Body of pancreas (tissue), 4 donors: ENCODE data around the gene TSPAN18. TPM values are rescaled to one million over a fixed set of nuclear protein-coding genes. Genes with fewer than 3 reads are reported as not detected.

Experiments
- ATAC-seq: fragments of 150-250 bp; one replicate; pipeline ENCODE4 v1.9.1; 2016
- DNase-seq, 4 donors: peaks; one replicate each; pipeline ENCODE4 v3.0.0-alpha.2; 2019
- H3K27ac ChIP-seq, 4 donors: fragments of 200-600 bp; sonication (generic); 1 replicate in 3 of 4; 2 replicates in 1 of 4; pipeline versions ENCODE4 v1.5.1 to v1.6.1; 2016 to 2019; ENCODE audit warnings: mild to moderate bottlenecking in 1 of 4, mixed read lengths in 1 of 4, moderate library complexity in 1 of 4
- H3K27me3 ChIP-seq, 2 donors: fragments of 200-600 bp; sonication (generic); one replicate each; pipeline ENCODE4 v1.6.0; 2016; ENCODE audit warnings: mild to moderate bottlenecking in 1 of 2
- H3K36me3 ChIP-seq, 2 donors: fragments of 200-600 bp; sonication (generic); replicated peaks in 1 of 2; 2 replicates each; pipeline ENCODE4 v1.5.1; 2016; ENCODE audit warnings: low read depth in 2 of 2; ENCODE audit not compliant: insufficient read depth in 1 of 2
- H3K4me1 ChIP-seq: fragments of 200-600 bp; sonication (generic); one replicate; pipeline ENCODE4 v1.6.0; 2016
- H3K4me3 ChIP-seq, 2 donors: fragments of 200-600 bp; sonication (generic); 1 replicate in 1 of 2; 2 replicates in 1 of 2; pipeline ENCODE4 v1.5.1; 2016 to 2019
- H3K9me3 ChIP-seq, 3 donors: fragments of 200-600 bp; sonication (generic); 1 replicate in 2 of 3; 2 replicates in 1 of 3; pipeline ENCODE4 v1.5.1; 2016
- POLR2A ChIP-seq, 3 donors: fragments of 450-650 bp; IDR thresholded peaks; one replicate each; pipeline ENCODE4 v1.6.1; 2016; ENCODE audit warnings: antibody characterized with exemption in 3 of 3, mild to moderate bottlenecking in 2 of 3
- WGBS, 2 donors: methylation state at CpG; one replicate each; pipeline ENCODE4 v1.1.5; 2017; 5-methylcytosine and 5-hydroxymethylcytosine counted together
- intact Hi-C: fragments of 100-400 bp; cut with DNase I; formaldehyde crosslinking; loops from one replicate; pipeline ENCODE4 v1.15.1; 2023
- total RNA-seq, 2 donors: library from RNA; depleted of rRNA; stranded (reverse); fragments of >200 nt; gene quantifications; one replicate each; pipeline ENCODE4 v1.1.0, GENCODE V29; 2016
- TF ChIP-seq, protein P1 (sequence below), 7 experiments: fragments of 450-650 bp in 4 of 7; fragments of 200-600 bp in 3 of 7; sonication (generic) in 3 of 7; IDR thresholded peaks; one replicate each; pipeline ENCODE4 v1.5.1; 2016 to 2019; ENCODE audit warnings: antibody characterized with exemption in 7 of 7

The TSPAN18 gene
- total RNA-seq, 2 donors from 2014 or later, result 2.1 to 3.0 TPM

DNA sequence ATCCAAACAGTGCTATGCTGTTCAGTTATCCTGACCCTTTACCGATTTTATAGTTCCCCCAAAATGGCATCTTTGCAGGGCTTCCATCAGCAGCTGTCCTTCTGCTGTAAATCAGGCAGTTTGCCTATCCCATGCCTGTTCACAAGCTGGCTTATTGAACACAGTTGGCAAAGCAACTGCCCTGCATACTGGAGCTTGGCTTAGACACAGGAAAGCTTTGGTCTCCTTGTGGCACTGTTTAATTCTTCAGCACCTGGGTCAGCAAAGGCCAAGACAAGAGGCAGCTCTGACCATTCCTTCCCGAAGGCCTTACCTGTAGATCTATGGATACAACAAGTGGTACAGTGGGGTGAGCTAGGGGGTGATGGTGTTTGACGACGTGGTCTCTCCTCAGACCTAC is 32.2 kb downstream of the TSPAN18 start:
- Histone ChIP-seq H3K36me3 (no peaks in the 10 kb centered on the region), H3K27ac (no peak overlapping the region), H3K9me3 (peaks cover 0 to 6% (median 0%) of the 10 kb centered on the region in 3 donors), H3K4me3 (no peak overlapping the region), H3K4me1 (no peaks in the 10 kb centered on the region), H3K27me3 (no peaks in the 10 kb centered on the region)
- no peak for DNase-seq
- ATAC-seq, result no peak
- 69 to 92% methylated on average over 4 of the region's 4 CpGs for WGBS, 2 donors
- TF ChIP-seq, protein P1, sequence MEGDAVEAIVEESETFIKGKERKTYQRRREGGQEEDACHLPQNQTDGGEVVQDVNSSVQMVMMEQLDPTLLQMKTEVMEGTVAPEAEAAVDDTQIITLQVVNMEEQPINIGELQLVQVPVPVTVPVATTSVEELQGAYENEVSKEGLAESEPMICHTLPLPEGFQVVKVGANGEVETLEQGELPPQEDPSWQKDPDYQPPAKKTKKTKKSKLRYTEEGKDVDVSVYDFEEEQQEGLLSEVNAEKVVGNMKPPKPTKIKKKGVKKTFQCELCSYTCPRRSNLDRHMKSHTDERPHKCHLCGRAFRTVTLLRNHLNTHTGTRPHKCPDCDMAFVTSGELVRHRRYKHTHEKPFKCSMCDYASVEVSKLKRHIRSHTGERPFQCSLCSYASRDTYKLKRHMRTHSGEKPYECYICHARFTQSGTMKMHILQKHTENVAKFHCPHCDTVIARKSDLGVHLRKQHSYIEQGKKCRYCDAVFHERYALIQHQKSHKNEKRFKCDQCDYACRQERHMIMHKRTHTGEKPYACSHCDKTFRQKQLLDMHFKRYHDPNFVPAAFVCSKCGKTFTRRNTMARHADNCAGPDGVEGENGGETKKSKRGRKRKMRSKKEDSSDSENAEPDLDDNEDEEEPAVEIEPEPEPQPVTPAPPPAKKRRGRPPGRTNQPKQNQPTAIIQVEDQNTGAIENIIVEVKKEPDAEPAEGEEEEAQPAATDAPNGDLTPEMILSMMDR (IDR thresholded peaks at IDR 0.05), result no peak
- TF ChIP-seq POLR2A (IDR thresholded peaks at IDR 0.05), result no peak
- intact Hi-C loops, result no loop called here

DNA sequence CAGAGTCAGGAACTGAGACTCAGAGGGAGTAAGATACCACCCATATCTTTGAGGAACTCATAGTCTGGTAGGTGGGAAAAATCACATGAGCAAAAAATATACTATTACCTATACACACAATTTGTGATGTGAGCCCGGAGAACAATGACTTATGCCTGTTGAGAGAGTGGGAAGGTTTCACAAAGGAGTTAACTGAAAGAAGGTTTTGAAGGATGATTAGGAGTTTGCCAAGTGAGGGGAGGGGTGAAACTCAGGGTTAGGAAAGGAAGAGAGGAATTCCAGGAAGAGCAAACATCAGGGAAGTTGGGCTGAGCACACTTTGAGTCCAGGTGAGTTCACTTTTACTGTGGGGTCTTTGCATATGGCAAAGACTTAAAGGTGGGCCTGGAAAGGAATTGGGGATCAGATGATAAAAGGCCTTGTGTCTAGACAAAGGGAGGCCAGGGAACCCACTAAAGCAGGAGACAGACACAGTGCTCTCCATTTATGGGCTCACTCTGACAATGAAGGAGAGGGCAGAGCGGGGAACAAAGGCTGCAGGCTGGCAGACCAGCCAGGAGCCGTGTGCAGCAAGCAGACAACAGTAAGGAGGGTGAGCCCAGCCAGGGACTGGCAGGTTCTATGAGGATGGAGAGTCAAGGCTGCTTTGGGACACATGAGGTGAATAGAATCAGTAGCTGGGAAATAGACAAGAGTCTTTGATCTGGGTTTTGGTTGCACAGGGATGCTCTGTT is 33.1 kb downstream of the TSPAN18 start:
- 89 to 97% methylated on average over 3 of the region's 3 CpGs for WGBS, 2 donors

DNA sequence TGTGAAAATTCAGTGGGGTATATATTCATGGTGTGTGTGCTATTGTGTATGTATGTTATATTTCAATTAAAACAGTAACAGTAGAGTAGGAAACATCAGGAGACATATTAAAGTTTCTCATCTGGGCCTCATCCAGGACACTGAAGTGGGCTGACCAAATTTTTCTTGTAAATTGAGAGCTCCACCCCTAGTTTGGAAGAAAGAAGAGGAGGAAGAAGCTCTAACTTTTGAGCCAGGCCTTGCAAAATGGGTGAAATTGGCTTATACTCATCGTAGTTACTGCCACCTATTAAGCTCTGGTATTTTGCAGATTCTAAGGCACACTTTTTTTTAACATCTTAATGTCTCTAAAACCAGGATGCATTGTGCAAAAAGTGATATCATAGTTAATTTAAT is 33.7 kb downstream of the TSPAN18 start:
- H3K9me3 ChIP-seq, result peaks cover 0 to 6% (median 0%) of the 10 kb centered on the region in 3 donors
- H3K27me3 ChIP-seq, result no peaks in the 10 kb centered on the region
- 64 to 70% methylated on average over 1 of the region's 1 CpG for WGBS, 2 donors
- DNase-seq (no peak), ATAC-seq (no peak)
- H3K36me3 ChIP-seq, result no peaks in the 10 kb centered on the region
- H3K4me3 ChIP-seq, result no peak overlapping the region
- no peak overlapping the region for H3K27ac ChIP-seq
- no peaks in the 10 kb centered on the region for H3K4me1 ChIP-seq
- intact Hi-C loops, result no loop called here
- TF ChIP-seq POLR2A (IDR thresholded peaks at IDR 0.05), result no peak
- TF ChIP-seq, protein P1 (IDR thresholded peaks at IDR 0.05), result no peak

More for the DNA sequence above, 33.1 kb downstream of the TSPAN18 start:
- intact Hi-C loops, result no loop called here
- DNase-seq (no peak), ATAC-seq (no peak)
- Histone ChIP-seq H3K4me1 (no peaks in the 10 kb centered on the region), H3K36me3 (no peaks in the 10 kb centered on the region), H3K27ac (no peak overlapping the region), H3K9me3 (peaks cover 0 to 6% (median 0%) of the 10 kb centered on the region in 3 donors), H3K27me3 (no peaks in the 10 kb centered on the region), H3K4me3 (no peak overlapping the region)
- no peak for TF ChIP-seq POLR2A (IDR thresholded peaks at IDR 0.05)
- TF ChIP-seq, protein P1 (IDR thresholded peaks at IDR 0.05), result no peak

DNA sequence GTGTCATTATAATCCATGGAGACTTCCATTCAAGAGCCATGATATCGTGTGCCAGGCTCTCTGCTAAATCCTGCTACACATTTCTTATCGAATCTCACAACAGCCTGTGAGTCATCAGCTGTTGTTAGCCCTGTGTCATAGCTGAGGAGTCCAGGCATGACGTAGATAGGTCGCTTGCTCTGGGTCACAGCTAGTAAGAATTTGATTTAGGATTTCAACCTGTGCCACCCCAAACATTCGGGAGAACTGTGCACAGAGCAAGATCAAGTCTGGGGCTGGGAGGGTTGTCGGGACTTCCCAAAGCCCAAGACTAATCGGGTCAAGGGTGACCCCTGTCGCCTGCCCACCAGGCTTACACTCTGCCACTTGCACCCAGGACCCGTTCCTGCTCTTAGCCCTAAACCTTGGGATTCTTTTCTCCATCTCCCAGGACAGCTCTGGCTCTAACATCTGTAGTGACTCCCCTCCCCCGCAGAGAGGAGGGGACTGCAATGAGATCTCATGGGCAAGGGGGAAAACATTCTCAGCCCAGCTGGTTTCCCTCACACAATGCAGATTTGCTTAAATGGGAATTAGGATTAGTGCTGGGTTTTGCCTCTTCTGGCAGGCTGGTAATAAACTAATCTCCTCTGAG is 34.3 kb downstream of the TSPAN18 start:
- Histone ChIP-seq H3K4me1 (peaks cover 2% of the 10 kb centered on the region), H3K27me3 (no peaks in the 10 kb centered on the region), H3K9me3 (peaks cover 0 to 6% (median 0%) of the 10 kb centered on the region in 3 donors), H3K36me3 (no peaks in the 10 kb centered on the region), H3K4me3 (no peak overlapping the region), H3K27ac (no peak overlapping the region)
- DNase-seq, result peak in 2 of 4 donors; percentile 35 to 65
- peak; percentile 40 for ATAC-seq
- intact Hi-C loops, result no loop called here
- WGBS, 2 donors, result 65 to 71% methylated on average over 7 to 10 of the region's 10 CpGs
- TF ChIP-seq POLR2A (IDR thresholded peaks at IDR 0.05), result no peak

DNA sequence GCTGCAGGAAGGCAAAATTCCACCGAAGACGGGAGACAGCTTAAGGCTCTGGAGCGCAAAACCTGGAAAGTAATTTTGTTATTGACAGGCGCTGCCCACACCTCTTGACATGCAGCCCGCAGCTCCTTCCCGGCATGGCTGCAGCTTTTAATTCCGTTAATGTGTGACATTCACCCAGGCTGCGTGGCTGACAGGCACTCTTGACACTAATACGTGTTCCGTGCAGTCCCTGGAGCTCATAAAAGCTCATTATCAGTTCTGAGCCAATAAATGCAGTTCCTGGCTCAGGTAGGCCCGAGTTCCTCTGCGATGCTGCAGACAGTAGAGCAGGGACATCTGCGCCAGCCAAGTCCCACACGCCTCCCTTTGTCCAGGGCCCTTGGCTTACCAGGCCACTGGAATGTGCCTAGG is 34.8 kb downstream of the TSPAN18 start:
- no peak for ATAC-seq

More for the DNA sequence above, 34.8 kb downstream of the TSPAN18 start:
- H3K36me3 ChIP-seq, result no peaks in the 10 kb centered on the region
- peaks cover 7% of the 10 kb centered on the region for H3K4me1 ChIP-seq
- intact Hi-C loops, result no loop called here
- no peak overlapping the region for H3K4me3 ChIP-seq
- no peak for DNase-seq
- H3K9me3 ChIP-seq, result peaks cover 0 to 6% (median 0%) of the 10 kb centered on the region in 3 donors
- TF ChIP-seq, protein P1 (IDR thresholded peaks at IDR 0.05), result no peak
- no peak for TF ChIP-seq POLR2A (IDR thresholded peaks at IDR 0.05)
- no peak overlapping the region for H3K27ac ChIP-seq
- no peaks in the 10 kb centered on the region for H3K27me3 ChIP-seq
- WGBS, 2 donors, result 76 to 77% methylated on average over 12 to 14 of the region's 14 CpGs
